ENCODE measurements around the gene DDI1. TPM values are rescaled to one million over a fixed set of nuclear protein-coding genes. Genes with fewer than 3 reads are reported as not detected.

DDI1 gene
- total and polyA plus RNA-seq, 9 of the 15 experiments (the other 6 are each of a cell fraction or from before 2014, with no cell fraction given) = not detected

DNA sequence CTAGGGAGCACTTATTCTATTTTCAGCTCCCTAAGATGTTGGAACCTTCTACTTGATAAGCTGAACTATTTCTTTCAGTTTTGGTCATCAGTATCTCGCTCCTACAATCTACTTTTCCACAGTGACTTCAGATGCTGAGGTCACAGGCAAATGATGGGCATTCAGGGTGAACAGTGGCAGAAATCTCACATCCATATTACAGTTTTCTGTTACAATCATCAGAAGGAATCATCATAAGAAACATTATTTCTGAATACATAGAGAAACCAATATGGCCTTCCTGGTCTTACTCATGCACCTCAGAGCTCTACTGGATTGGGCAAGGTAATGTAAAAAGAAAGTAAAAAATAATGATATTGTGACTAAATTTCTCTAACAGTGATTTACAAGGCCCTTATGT lies 39.4 kb upstream of the DDI1 start:
- H3K79me2 ChIP-seq (ENCODE audit: control insufficient read depth, insufficient read depth, low read length) = no peaks in the 10 kb centered on the region
- no TSS peak for BruUV-seq (replicated peaks)
- DNase-seq (ENCODE audit: extremely low read depth in 1 of 4, low spot score in 3 of 4) = no peak
- in situ Hi-C loops (cut with MboI) = no loop called here
- peaks cover 1% of the 10 kb centered on the region; the same call in 1 of the 2 replicates for H3K9me3 ChIP-seq (replicated peaks; ENCODE audit: control insufficient read depth, insufficient read depth, low read depth, low read length)
- H4K20me1 ChIP-seq (replicated peaks; ENCODE audit: control insufficient read depth, insufficient read depth, low read length) = no peaks in the 10 kb centered on the region
- intact Hi-C loops (cut with micrococcal nuclease) = loop anchor here (5.0 kb wide), 1 partner anchor 775 kb away; no protein-coding TSS in a partner anchor
- ChIA-PET CTCF (ENCODE audit: low intra/inter-chr PET ratio) (no interaction called here), POLR2A (no interaction called here)
- no peak overlapping the region for H2AFZ ChIP-seq (ENCODE audit: low read depth, low read length)
- H3K27me3 ChIP-seq (ENCODE audit: control insufficient read depth in 2 of 2, insufficient read depth in 2 of 2, low read length in 2 of 2) = no peaks in the 10 kb centered on the region
- H3K4me1 ChIP-seq (replicated peaks in 1 of 2; ENCODE audit: control insufficient read depth in 2 of 2, insufficient read depth in 2 of 2, low read length in 2 of 2) = no peaks in the 10 kb centered on the region
- H3K4me3 ChIP-seq = no peak overlapping the region
- no peaks in the 10 kb centered on the region for H3K36me3 ChIP-seq (ENCODE audit: control insufficient read depth, insufficient read depth, low read length)
- no peak overlapping the region for H3K27ac ChIP-seq (ENCODE audit: extremely low read depth, low read depth, low read length)
- TF ChIP-seq RFX7 (CRISPR knock-in tag; IDR thresholded peaks at IDR 0.05) (no peak), KLF16 (IDR thresholded peaks at IDR 0.05) (no peak), BACH1 (tag; IDR thresholded peaks at IDR 0.05) (no peak), HDGF (IDR thresholded peaks at IDR 0.05) (no peak)
- TF ChIP-seq, protein P1, sequence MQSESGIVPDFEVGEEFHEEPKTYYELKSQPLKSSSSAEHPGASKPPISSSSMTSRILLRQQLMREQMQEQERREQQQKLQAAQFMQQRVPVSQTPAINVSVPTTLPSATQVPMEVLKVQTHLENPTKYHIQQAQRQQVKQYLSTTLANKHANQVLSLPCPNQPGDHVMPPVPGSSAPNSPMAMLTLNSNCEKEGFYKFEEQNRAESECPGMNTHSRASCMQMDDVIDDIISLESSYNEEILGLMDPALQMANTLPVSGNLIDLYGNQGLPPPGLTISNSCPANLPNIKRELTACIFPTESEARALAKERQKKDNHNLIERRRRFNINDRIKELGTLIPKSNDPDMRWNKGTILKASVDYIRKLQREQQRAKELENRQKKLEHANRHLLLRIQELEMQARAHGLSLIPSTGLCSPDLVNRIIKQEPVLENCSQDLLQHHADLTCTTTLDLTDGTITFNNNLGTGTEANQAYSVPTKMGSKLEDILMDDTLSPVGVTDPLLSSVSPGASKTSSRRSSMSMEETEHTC (IDR thresholded peaks at IDR 0.05) = no peak
- TF ChIP-seq, protein P2, sequence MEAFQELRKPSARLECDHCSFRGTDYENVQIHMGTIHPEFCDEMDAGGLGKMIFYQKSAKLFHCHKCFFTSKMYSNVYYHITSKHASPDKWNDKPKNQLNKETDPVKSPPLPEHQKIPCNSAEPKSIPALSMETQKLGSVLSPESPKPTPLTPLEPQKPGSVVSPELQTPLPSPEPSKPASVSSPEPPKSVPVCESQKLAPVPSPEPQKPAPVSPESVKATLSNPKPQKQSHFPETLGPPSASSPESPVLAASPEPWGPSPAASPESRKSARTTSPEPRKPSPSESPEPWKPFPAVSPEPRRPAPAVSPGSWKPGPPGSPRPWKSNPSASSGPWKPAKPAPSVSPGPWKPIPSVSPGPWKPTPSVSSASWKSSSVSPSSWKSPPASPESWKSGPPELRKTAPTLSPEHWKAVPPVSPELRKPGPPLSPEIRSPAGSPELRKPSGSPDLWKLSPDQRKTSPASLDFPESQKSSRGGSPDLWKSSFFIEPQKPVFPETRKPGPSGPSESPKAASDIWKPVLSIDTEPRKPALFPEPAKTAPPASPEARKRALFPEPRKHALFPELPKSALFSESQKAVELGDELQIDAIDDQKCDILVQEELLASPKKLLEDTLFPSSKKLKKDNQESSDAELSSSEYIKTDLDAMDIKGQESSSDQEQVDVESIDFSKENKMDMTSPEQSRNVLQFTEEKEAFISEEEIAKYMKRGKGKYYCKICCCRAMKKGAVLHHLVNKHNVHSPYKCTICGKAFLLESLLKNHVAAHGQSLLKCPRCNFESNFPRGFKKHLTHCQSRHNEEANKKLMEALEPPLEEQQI (IDR thresholded peaks at IDR 0.05) = no peak
- 0% methylated on average over 1 of the region's 1 CpG for WGBS (ENCODE audit: insufficient coverage, low coverage, missing lambda C conversion rate)
- no peak for FAIRE-seq
- H3K4me2 ChIP-seq (ENCODE audit: insufficient read depth, low read length) = no peak overlapping the region
- ATAC-seq = no peak
- no peaks in the 10 kb centered on the region for H3K9me1 ChIP-seq (ENCODE audit: control insufficient read depth, insufficient read depth, low read length)
- H3K9ac ChIP-seq (ENCODE audit: insufficient read depth in 1 of 2, low read depth in 2 of 2, low read length in 2 of 2) = no peak overlapping the region
